GM12872 (cell line): ENCODE data around the gene PAX5.

Source experiments
- TF ChIP-seq, protein P1 (sequence below): IDR thresholded peaks from 3 replicates; pipeline ENCODE4 v1.5.1; 2011; ENCODE audit warnings: low read depth, mild to moderate bottlenecking, low read length, moderate library complexity; ENCODE audit not compliant: insufficient read depth

The PAX5 gene

GRCh38 chr9:36937951-36938350 lies 96.1 kb downstream of the PAX5 start:
- TF ChIP-seq, protein P1, sequence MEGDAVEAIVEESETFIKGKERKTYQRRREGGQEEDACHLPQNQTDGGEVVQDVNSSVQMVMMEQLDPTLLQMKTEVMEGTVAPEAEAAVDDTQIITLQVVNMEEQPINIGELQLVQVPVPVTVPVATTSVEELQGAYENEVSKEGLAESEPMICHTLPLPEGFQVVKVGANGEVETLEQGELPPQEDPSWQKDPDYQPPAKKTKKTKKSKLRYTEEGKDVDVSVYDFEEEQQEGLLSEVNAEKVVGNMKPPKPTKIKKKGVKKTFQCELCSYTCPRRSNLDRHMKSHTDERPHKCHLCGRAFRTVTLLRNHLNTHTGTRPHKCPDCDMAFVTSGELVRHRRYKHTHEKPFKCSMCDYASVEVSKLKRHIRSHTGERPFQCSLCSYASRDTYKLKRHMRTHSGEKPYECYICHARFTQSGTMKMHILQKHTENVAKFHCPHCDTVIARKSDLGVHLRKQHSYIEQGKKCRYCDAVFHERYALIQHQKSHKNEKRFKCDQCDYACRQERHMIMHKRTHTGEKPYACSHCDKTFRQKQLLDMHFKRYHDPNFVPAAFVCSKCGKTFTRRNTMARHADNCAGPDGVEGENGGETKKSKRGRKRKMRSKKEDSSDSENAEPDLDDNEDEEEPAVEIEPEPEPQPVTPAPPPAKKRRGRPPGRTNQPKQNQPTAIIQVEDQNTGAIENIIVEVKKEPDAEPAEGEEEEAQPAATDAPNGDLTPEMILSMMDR, result no peak

GRCh38 chr9:36937346-36937745 lies 96.7 kb downstream of the PAX5 start:
- TF ChIP-seq, protein P1, result no peak

DNA sequence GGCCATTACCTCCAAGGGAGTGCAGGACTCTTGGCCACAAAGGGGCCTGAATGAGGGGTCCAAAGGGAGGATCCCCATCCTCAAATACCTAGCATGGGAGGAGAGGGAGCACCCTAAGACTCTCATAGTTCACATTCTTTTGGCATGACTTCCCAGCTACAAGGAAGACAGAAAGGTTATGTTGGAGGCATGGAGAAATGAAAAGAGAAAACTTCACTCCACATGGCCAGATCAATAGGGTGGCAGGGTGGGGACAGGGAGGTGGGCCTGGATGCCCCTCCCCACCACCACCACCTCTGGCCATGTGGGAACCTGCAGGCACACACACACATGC lies 97.6 kb downstream of the PAX5 start:
- TF ChIP-seq, protein P1, result no peak

DNA sequence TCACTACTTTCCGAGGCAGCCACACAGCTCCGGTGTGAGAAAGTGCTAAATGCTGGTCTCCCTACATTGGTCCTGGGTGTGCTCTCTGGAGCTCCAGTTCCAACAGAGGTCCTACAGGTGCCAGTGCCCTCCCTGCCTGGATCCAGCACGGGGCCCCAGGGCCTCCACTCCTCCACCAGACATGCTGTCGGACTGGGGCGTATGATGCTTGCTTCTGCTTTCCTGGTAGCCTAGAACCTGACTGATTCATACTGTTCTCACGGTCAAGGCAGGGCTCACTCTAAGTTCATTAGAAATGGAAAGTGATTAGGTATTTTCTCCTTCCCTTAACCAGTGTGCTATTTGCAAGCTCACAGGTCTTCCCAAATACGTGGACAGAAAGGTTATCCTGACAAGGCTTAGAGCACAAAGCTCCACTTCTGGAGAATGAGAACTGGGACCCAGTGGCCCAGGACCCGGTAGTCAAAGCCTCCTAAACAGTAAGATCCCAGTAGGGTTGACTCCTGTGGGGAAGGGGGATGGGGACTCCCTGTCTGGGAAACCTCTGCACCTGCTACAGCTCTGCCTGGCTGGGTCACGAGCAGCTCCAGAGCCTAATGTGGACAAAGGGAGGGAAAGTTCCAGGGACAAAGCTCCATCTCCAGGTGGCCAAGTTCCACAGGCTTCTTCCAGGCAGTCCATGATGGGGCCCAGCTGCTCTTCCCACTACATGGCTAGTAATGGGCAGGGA lies 98.1 kb downstream of the PAX5 start:
- TF ChIP-seq, protein P1, result no peak

DNA sequence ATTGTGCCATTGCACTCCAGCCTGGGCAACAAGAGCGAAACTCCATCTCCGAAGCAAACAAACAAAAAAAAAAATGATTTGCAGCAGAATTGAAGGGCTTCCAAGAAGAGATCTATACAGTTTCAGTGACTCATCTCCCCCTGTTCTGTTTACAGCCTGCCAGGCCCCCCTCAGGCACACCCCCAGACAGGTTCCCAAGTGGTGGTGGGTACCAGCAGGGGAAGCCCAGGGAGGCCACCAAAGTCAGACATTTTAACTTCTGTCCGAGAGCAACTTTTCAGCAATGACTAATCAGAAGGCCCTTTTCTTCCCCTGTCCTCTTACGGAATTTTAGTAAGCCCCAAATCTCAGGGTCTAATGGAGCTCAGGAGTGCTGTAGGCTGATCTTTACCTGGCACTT lies 98.7 kb downstream of the PAX5 start:
- TF ChIP-seq, protein P1, result no peak

DNA sequence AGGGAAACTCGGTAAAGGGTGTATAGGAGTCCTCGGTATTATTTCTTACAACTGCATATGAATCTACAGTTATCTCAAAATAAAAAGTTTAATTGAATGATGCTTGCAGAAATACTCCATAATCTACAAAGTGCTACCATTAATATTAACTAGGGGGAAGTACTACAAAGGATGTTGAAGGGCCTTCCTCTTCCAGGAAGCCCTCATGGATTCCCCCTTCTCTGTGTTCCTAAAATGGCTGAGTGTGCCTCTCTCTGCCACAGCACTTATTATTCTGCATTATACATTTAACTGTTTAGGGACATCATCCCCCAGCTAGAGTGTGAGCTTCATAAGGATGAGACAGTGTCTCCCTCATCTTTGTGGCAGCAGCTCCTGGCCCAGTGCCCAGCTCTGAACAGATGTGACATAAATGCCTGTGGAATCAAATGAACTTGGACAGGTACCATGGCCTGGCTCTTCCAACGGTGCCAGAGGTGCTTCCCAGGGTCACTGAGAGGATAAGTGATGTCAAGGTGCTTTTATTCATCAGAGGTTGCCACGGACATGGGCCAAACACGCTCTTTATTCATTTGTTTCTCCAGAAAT lies 99.5 kb downstream of the PAX5 start:
- TF ChIP-seq, protein P1, result no peak

DNA sequence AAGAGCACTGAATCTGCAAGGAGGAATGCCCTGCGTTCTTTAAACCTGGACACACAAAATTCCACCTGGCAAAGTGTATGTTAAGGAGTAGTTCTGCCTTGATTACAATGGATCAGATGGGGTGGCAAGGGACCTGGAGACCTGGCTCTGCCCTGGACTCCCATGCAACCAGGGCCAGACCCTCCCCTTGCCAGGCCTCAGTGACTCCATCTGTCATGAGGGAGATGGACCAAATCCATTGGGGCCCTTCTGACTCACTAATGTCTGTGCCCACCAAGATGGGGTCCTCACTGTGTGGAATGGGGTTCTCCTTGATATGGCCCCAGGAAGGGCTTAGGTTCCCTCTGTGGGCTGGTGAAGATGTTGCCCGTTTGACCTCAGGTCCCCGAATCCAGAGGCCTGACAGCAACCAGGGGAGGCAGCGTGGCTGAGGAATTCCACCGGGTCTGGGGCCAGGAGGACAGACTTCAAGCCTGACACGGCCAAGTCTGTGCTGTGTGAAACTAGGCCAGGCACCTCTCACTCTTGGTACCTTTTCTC lies 100.3 kb downstream of the PAX5 start:
- TF ChIP-seq, protein P1, result no peak
